ENCODE results near the gene ABCD4.
A peak's percentile ranks its signal among the peaks of the same experiment; 100 is the strongest.

GRCh38 chr14:74244115-74244514 lies 58.6 kb downstream of the ABCD4 start:
- TF ChIP-seq CTCF (IDR thresholded peaks at IDR 0.05), result peak; percentile 8; the same call in 1 of the 2 replicates
- no peak for TF ChIP-seq ZFX (IDR thresholded peaks at IDR 0.05; ENCODE audit: borderline replicate concordance)
